Measurements from ENCODE around the gene CKB. TPM values are rescaled to one million over a fixed set of nuclear protein-coding genes. Genes with fewer than 3 reads are reported as not detected.
A peak's percentile ranks its signal among the peaks of the same experiment; 100 is the strongest.

The CKB gene
- total RNA-seq, 1 experiment from 2014 or later = 14.1 TPM

DNA sequence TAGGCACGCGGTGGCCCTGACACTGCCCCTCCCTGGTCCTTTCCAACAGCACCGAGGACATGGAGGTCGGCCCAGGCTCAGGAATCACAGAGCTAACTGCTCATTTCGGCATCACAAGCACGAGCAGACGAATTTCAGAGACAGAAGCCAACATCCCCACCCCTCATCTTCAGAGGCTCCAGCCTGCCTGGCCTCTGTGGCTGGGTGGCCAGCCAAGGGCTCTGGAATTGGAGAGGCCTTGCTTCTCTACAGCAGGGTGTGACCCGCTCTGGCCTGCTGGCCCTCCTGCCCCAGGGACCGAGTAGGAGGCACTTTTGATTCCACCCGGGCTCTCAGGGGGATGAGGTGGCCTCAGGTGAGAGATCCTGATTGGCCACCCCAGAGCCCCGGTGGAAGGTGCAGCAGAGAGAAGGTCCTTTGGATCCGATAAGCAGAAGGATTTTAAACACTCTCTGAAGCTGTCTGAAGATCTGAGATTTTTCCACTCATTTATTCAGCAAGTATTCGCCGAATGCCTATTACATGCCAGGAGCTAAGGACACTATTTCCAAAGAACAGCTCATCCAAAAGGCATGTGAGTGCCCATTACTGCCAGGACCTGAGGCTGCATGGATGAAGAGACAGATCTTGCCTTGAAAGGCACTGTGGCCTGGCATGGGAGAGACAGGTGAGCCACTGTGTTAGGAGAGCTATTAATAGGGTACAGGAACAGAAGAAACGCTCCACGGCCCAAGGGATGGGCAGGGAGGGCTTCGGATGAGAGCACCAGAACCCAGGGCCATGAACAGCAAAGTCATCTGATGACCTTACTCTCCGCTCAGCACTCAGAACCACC, 29.6 kb upstream of the CKB start:
- DNase-seq (ENCODE audit: low read depth, low spot score) = no peak
- in situ Hi-C loops (cut with HindIII; ENCODE audit: low pct_unique_long_range_greater_than_20kb, low sequenced_read_pairs) = no loop called here

DNA sequence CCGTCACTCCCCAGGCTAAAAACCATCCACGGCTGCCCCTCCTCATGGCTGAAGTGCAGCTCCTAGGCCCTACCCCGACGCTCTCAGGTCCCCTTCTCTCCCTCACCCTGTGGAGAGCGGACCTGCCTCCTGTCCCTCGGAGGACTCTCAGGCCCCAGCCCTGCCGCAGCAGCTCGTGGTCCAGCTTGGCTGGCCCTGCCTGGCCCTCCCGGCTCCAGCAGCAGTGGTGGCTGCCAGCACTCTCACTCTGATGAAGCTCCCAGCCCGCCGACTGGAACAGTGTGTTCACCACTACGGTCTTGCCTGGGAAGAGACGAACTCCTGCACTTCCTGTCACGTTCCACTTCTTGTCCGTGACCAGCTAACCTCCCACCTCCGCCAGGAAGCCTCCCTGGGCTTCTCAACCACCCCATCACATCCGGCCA, 28.7 kb upstream of the CKB start:
- in situ Hi-C loops (cut with HindIII; ENCODE audit: low pct_unique_long_range_greater_than_20kb, low sequenced_read_pairs) = no loop called here
- no peak for DNase-seq (ENCODE audit: low read depth, low spot score)

GRCh38 chr14:103550451-103551337, 28.1 kb upstream of the CKB start:
- no peak for DNase-seq (ENCODE audit: low read depth, low spot score)
- in situ Hi-C loops (cut with HindIII; ENCODE audit: low pct_unique_long_range_greater_than_20kb, low sequenced_read_pairs) = no loop called here

GRCh38 chr14:103549361-103550311, 27.0 kb upstream of the CKB start:
- peak; percentile 52 for DNase-seq (ENCODE audit: low read depth, low spot score)
- in situ Hi-C loops (cut with HindIII; ENCODE audit: low pct_unique_long_range_greater_than_20kb, low sequenced_read_pairs) = no loop called here

GRCh38 chr14:103548463-103549351, 26.1 kb upstream of the CKB start:
- DNase-seq (ENCODE audit: low read depth, low spot score) = no peak
- in situ Hi-C loops (cut with HindIII; ENCODE audit: low pct_unique_long_range_greater_than_20kb, low sequenced_read_pairs) = no loop called here

- DNase-seq (ENCODE audit: low read depth, low spot score) = no peak
- in situ Hi-C loops (cut with HindIII; ENCODE audit: low pct_unique_long_range_greater_than_20kb, low sequenced_read_pairs) = no loop called here
Observed at GRCh38 chr14:103547941-103548462, 25.4 kb upstream of the CKB start.

GRCh38 chr14:103547455-103547940, 24.9 kb upstream of the CKB start:
- in situ Hi-C loops (cut with HindIII; ENCODE audit: low pct_unique_long_range_greater_than_20kb, low sequenced_read_pairs) = no loop called here

DNA sequence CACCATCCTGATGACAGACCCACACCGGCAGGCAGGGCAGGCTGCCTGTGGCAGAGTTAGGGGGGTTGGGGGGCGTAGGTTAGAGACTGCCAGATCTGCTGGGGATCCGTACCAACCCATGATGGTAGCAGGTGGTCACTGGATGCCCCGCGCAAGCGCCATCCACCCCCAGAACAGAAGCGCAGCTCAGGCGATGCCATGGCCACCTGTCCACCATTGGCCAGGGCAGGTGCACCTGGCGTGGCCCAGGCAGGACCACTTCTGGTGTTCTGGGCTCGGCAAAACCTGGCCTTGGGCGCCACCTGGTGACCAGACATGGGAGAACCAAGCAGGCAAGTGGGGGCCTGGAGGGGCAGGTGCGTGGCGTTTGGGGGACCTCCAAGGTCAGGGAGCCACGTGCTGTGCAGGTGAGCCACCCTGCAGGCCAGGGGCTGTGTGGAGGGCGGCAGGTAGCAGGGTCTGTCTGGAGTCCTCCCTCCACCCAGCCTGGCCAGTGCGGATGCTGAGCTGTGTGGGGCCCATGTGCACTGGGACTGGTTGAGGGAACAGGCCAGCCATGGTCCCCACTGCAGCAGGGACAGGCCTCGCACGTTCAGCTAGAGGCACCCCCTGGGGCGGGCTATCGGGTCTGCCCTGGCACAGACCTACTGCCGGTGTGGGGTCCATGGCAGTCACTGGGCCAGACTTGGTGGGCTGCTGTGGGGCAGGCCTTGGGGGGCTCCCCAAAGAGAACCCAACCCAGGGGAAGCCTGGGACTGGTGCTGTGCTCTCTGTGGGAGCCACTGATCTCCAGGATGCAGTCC, 24.2 kb upstream of the CKB start:
- peak; percentile 65 for DNase-seq (ENCODE audit: low read depth, low spot score)
- in situ Hi-C loops (cut with HindIII; ENCODE audit: low pct_unique_long_range_greater_than_20kb, low sequenced_read_pairs) = no loop called here

More at GRCh38 chr14:103547455-103547940, 24.9 kb upstream of the CKB start:
- no peak for DNase-seq (ENCODE audit: low read depth, low spot score)

DNA sequence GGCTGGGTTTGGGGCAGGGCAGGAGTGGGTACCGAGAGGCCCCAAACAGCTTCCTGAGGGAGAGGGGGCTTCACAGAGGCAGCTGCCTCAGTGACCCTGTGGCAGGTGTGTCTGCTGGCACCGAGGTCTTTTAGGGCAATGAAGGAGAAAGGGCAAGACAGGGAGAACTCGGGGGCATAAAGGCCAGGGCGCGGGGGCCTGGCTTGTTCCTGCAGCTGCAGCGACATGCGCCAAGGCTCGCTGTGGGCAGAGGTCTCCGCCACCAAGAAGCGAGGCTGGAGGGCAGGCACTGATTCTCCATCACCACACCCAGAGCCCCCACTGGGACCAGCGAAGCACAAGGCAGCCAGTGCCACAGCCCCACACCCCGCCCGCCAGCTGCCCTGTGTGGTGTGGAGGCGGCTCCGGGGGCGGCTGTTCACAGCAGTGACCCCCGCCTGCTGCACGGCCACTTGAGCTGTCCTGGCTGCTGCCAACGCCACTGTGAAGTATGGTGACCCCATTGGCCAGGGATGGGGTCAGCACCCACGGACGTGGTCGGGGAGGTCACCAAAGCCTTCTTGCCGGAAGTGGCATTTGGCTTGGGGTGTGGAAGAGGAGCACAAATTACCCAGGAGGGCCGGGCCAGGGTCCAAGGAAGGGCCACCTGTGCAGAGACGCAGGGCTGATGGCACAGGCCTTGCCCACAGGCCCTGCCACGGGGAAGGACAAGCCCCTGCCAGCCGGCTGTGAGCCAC, 23.5 kb upstream of the CKB start:
- no peak for DNase-seq (ENCODE audit: low read depth, low spot score)
- in situ Hi-C loops (cut with HindIII; ENCODE audit: low pct_unique_long_range_greater_than_20kb, low sequenced_read_pairs) = no loop called here

GRCh38 chr14:103545219-103545914, 22.7 kb upstream of the CKB start:
- in situ Hi-C loops (cut with HindIII; ENCODE audit: low pct_unique_long_range_greater_than_20kb, low sequenced_read_pairs) = no loop called here
- no peak for DNase-seq (ENCODE audit: low read depth, low spot score)

DNA sequence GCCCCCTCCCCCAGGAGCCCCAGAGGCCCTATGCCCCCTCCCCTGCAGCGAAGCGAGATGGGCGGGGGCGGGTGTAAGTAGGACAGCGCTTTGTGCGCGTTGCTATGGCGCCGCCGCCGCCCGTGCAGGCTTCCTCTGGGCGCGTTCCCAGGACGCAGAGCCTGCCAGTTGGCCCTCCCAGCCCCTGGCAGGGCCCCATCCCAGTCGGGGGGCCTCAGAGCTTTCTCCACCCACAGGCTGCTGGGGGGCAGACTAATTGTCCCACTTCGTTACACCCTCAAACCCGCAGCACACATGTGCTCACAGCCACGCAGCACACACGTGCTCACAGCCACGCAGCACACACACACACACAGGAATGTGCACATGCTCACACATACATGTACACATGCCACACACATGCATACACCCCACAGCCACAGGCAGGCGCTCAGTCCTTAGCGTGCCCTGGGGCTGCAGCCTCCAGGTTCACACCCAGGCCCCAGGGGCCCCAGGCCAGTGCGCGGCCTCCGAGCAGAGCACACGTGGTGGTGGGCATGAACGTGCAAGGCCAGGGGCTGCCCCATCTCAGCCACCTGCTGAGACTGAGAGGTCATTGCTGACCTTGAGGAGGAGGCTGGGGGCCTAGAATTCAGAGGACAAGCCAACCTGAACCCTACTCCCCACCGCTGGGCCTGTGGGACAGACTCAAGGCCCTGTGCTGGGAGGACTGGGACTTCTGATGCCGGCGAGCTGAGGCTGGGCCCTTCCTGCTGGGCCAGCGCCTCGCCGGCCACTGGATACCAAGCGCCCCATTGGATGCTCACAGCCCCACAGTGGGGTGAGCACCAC, 22.0 kb upstream of the CKB start:
- in situ Hi-C loops (cut with HindIII; ENCODE audit: low pct_unique_long_range_greater_than_20kb, low sequenced_read_pairs) = no loop called here
- DNase-seq (ENCODE audit: low read depth, low spot score) = no peak

DNA sequence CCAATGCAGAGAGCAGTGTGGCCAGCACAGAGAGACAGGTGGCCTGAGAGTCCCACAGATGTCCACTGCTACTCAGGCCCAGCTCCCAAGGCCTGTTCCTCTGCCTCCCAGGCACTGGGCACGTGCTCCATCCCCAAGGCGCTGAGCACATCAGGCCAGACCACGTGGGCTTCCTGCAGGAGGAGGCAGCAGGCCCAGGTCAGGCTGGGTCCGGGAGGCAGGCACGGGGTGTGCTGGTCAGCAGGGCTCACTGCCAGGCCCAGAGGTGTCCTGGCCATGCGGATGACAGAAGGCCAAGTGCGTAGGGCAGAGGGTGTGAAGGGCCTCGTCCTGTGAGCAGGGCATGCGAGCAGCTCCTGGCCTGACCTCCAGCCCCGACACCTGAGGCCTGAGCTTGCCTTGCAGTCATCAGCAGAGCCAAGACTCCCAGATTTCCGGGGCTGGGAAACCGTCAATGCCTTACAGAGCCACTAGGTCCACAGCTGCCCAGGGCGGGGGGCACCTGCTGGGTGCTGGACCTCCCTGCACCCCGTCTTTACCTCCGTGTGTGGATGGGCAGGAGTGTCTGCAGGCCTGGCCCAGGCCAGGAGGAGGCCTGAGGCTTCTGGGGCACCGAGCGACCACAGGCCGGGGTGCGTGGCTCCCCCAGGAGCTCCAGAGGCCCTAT, 21.2 kb upstream of the CKB start:
- in situ Hi-C loops (cut with HindIII; ENCODE audit: low pct_unique_long_range_greater_than_20kb, low sequenced_read_pairs) = no loop called here
- DNase-seq (ENCODE audit: low read depth, low spot score) = no peak

GRCh38 chr14:103543140-103543539, 20.5 kb upstream of the CKB start:
- in situ Hi-C loops (cut with HindIII; ENCODE audit: low pct_unique_long_range_greater_than_20kb, low sequenced_read_pairs) = no loop called here
- no peak for DNase-seq (ENCODE audit: low read depth, low spot score)
